Activated naive CD4-positive, alpha-beta T cell treated with anti-CD3 and anti-CD28 coated beads, Interleukin-2, amount 50 U/mL, for 72 hours (primary cell): ENCODE results near the gene COX6B1. TPM values are rescaled to one million over a fixed set of nuclear protein-coding genes. Genes with fewer than 3 reads are reported as not detected.
A peak's percentile ranks its signal among the peaks of the same experiment; 100 is the strongest.
"Not testable (repeated sequence)": the region's sequence is repeated elsewhere in the genome, so short reads cannot be mapped to it uniquely, and the experiment has no call there.

Experiments
- ATAC-seq, 2 donors: fragments of 150-1000 bp; cut with Tn5 transposase; 2 replicates each; pipeline ENCODE4 v1.10.0; 2021; ENCODE audit warnings: mild to moderate bottlenecking in 2 of 2, moderate library complexity in 2 of 2
- DNase-seq, 2 donors: peaks; one replicate each; pipeline ENCODE4 v3.0.0; 2021 to 2022; ENCODE audit warnings: low spot score in 2 of 2
- H3K27ac Mint-ChIP-seq, 2 donors: one replicate each; pipeline ENCODE4 v1.8.0; 2022; ENCODE audit warnings: mild to moderate bottlenecking in 2 of 2, mixed read lengths in 2 of 2
- H3K36me3 Mint-ChIP-seq, 2 donors: one replicate each; pipeline ENCODE4 v1.8.0; 2022; ENCODE audit warnings: mixed read lengths in 2 of 2
- H3K9me3 Mint-ChIP-seq, 2 donors: one replicate each; pipeline ENCODE4 v1.8.0; 2022; ENCODE audit warnings: mixed read lengths in 2 of 2
- total RNA-seq, 2 donors: library from RNA; stranded (reverse); gene quantifications; one replicate each; pipeline ENCODE4 v1.2.3, GENCODE V29; 2022

COX6B1 gene
- total RNA-seq, 2 donors from 2014 or later, result 445 to 472 TPM

DNA sequence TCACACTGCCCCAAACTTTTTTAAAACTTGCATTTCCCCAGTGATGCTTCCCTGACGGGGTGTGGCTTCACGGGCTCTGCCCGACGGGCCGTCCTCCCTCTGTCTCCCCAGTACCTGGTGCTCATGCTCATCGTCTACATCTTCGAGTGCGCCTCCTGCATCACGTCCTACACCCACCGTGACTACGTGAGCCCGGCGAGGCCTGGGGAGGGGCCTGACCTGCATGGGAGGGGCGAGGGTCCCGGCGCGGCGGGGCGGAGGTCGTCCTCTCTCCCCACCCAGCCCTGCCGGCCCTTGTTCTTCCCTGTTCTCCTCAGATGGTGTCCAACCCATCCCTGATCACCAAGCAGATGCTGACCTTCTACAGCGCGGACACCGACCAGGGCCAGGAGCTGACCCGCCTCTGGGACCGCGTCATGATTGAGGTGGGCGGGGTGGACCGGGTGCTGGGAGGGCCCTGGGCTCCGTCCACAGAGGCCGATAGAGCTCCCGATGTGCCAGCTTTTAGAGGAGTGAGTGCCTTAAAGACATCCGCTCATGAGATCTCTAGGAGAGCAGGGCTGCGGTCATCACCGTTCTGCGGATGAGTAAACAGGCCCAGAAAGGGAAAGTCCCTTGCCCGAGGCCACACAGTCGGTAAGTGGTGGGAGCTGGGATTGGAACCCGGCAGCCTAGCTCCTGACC lies 25.1 kb downstream of the COX6B1 start:
- ATAC-seq (peak; percentile 94 to 95), DNase-seq (peak; percentile 64 to 67)
- H3K36me3 Mint-ChIP-seq, result peaks cover 0 to 6% of the 10 kb centered on the region in 2 donors
- peak overlapping the region; percentile 9 to 81 for H3K27ac Mint-ChIP-seq
- H3K9me3 Mint-ChIP-seq, result no peaks in the 10 kb centered on the region

DNA sequence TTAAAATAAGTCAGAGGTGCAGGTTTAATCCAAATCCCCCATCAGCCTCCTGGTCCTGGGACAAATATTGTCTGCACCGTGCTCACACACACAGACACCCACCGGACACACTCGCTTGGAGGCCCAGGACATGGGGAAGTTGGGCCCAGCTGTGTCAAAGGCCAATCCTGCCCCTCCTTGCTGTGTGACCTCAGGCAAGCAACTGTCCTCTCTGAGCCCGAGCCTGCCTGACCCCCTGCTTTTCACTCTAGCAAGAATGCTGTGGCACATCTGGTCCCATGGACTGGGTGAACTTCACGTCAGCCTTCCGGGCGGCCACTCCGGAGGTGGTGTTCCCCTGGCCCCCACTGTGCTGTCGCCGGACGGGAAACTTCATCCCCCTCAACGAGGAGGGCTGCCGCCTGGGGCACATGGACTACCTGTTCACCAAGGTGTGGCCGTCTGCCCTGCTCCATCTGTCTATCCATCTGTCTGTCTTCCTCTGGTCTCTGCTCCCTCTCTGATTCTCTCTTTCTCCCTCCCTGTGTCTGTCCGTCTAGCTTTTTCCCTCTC lies 27.5 kb downstream of the COX6B1 start:
- Mint-ChIP-seq H3K9me3 (no peaks in the 10 kb centered on the region), H3K27ac (no peak overlapping the region), H3K36me3 (peaks cover 0 to 6% of the 10 kb centered on the region in 2 donors)
- DNase-seq (no peak), ATAC-seq (no peak)

DNA sequence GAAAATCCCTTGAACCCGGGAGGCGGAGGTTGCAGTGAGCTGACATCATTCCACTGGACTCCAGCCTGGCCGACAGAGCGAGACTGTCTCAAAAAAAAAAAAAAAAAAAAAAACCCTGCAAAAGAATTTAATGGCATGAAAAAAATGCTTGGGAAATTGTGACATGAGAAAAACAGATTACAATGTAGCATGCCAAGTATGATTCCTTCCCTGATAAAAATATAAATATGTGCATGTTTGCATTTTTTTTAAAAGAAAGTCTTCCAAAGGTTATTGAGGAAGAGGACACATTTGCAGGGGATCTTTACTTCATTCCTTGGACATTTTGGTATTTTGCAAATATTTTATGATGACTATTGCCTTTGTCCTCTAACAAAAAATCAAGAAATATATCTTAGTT lies 41.7 kb downstream of the COX6B1 start:
- Mint-ChIP-seq H3K27ac (no peak overlapping the region), H3K36me3 (no peaks in the 10 kb centered on the region), H3K9me3 (no peaks in the 10 kb centered on the region)
- DNase-seq (no peak), ATAC-seq (no peak)

- not testable (repeated sequence) for H3K9me3 Mint-ChIP-seq, H3K27ac Mint-ChIP-seq, DNase-seq, H3K36me3 Mint-ChIP-seq, ATAC-seq
Observed at GRCh38 chr19:35691106-35691505, 43.0 kb downstream of the COX6B1 start.

- Mint-ChIP-seq H3K9me3 (peaks cover 0 to 5% of the 10 kb centered on the region in 2 donors), H3K36me3 (peaks cover 0 to 7% of the 10 kb centered on the region in 2 donors), H3K27ac (no peak overlapping the region)
- ATAC-seq (no peak), DNase-seq (no peak)
Observed at GRCh38 chr19:35692010-35692409, 43.9 kb downstream of the COX6B1 start.

GRCh38 chr19:35693422-35693821 lies 45.3 kb downstream of the COX6B1 start:
- Mint-ChIP-seq H3K9me3 (peaks cover 0 to 5% of the 10 kb centered on the region in 2 donors), H3K27ac (no peak overlapping the region), H3K36me3 (peaks cover 0 to 7% of the 10 kb centered on the region in 2 donors)
- DNase-seq, result no peak
- ATAC-seq, result peak; percentile 5 to 25

DNA sequence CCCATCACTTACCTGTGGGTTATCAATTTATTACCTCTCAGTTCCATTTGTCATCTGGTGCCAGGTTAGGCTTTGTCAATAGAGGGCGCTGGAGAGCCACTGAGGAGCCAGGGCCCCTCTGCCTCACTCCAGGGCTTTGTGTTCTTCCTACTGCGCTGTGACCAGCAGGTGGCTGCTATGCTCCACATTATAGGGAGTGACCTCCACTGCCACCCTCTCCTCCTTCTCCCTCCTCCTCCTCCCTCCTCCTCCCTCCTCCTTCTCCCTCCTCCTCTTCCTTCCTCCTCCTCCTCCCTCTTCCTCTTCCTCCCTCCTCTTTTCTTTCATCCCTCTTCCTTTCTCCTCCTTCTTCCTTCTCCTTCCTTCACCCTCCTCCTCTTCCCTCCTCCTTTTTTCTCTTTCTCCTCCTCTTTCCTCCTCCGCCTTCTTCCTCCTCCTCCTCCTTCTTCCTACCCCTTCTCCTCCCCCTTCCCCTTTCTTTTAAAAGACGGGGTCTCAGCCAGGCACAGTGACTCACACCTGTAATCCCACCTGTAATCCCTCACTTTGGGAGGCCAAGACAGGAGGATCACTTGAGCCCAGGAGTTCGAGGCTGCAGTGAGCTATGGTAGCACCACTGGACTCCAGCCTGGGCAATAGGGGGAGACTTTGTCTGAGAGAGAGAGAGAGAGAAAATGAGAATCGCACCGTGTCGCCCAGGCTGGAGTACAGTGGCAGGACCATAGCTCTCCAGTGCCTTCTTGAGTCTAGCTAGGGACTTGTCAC lies 45.9 kb downstream of the COX6B1 start:
- DNase-seq (peak; percentile 90 to 96), ATAC-seq (peak; percentile 94 to 96)
- peaks cover 0 to 5% of the 10 kb centered on the region in 2 donors for H3K9me3 Mint-ChIP-seq
- H3K36me3 Mint-ChIP-seq, result peaks cover 0 to 7% of the 10 kb centered on the region in 2 donors
- H3K27ac Mint-ChIP-seq, result peak overlapping the region in 1 of 2 donors; percentile 61

- DNase-seq, result no peak
- Mint-ChIP-seq H3K27ac (peak overlapping the region; percentile 54 to 65), H3K36me3 (peaks cover 0 to 7% of the 10 kb centered on the region in 2 donors), H3K9me3 (peaks cover 0 to 5% of the 10 kb centered on the region in 2 donors)
- no peak for ATAC-seq
Observed at GRCh38 chr19:35695895-35696422, 47.8 kb downstream of the COX6B1 start.

- ATAC-seq, result peak; percentile 78 to 84
- Mint-ChIP-seq H3K27ac (peak overlapping the region in 1 of 2 donors; percentile 54), H3K36me3 (peaks cover 0 to 7% of the 10 kb centered on the region in 2 donors), H3K9me3 (peaks cover 0 to 5% of the 10 kb centered on the region in 2 donors)
- DNase-seq, result peak in 1 of 2 donors; percentile 46
Observed at GRCh38 chr19:35696835-35697234, 48.7 kb downstream of the COX6B1 start.

GRCh38 chr19:35702223-35703012 lies 54.3 kb downstream of the COX6B1 start:
- Mint-ChIP-seq H3K27ac (peak overlapping the region; percentile 73 to 99), H3K36me3 (peaks cover 0 to 6% of the 10 kb centered on the region in 2 donors), H3K9me3 (peaks cover 0 to 3% of the 10 kb centered on the region in 2 donors)
- DNase-seq (peak; percentile 88 to 96), ATAC-seq (peak; percentile 98 to 99)

- Mint-ChIP-seq H3K9me3 (peaks cover 0 to 3% of the 10 kb centered on the region in 2 donors), H3K27ac (no peak overlapping the region), H3K36me3 (peaks cover 0 to 6% of the 10 kb centered on the region in 2 donors)
- DNase-seq (no peak), ATAC-seq (no peak)
Observed at GRCh38 chr19:35703343-35703742, 55.2 kb downstream of the COX6B1 start.

DNA sequence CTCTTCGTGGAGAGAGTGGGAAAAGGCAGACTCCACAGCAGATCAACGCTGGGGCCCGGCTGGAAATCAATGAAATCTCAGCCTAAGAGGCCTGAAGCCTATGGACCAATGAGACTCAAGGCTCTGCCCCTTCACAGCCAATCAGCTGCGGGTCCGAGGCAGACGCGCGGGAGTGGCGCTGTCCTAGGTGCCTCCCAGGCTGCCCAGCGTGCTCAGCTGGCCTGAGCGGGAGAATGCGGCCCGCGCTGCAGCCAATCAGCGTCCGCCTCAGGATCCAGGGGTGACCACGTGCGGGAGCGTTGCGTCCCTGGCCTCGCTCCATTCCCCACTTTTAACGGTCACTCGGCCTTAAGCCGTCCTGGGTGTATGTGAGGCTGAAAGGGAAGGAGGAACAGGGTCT lies 56.1 kb downstream of the COX6B1 start, which contains the start of gene ZBTB32:
Gene ZBTB32 (plus strand): TSS at position 341 of the 400 bp plus-strand sequence. CDS start 10,069 bp downstream, outside the sequence.
- H3K36me3 Mint-ChIP-seq, result peaks cover 0 to 6% of the 10 kb centered on the region in 2 donors
- DNase-seq, result no peak
- ATAC-seq, result no peak
- H3K9me3 Mint-ChIP-seq, result peaks cover 0 to 3% of the 10 kb centered on the region in 2 donors
- H3K27ac Mint-ChIP-seq, result no peak within 1 kb of the TSS

Other genes starting within 250 kb of the COX6B1 start
- gene FFAR2, start 200.1 kb upstream of the COX6B1 start, total RNA-seq, result not detected
- gene KRTDAP, start 157.9 kb upstream of the COX6B1 start, total RNA-seq, result not detected
- gene DMKN, start 134.7 kb upstream of the COX6B1 start, total RNA-seq, result 1 to 10 TPM in 1 of 2 donors, under 1 TPM in 1; 0.46 to 3.6 TPM
- gene SBSN, start 120.0 kb upstream of the COX6B1 start, total RNA-seq, result not detected
- not detected for gene GAPDHS, start 114.9 kb upstream of the COX6B1 start, total RNA-seq
- 10 to 100 TPM; 44.1 to 69.1 TPM for gene TMEM147, start 102.7 kb upstream of the COX6B1 start, total RNA-seq
- not detected for gene ATP4A, start 84.7 kb upstream of the COX6B1 start, total RNA-seq
- gene PMIS2, start 62.1 kb upstream of the COX6B1 start, total RNA-seq, result not detected
- gene HAUS5, start 35.6 kb upstream of the COX6B1 start, total RNA-seq, result 10 to 100 TPM; 44.2 to 44.5 TPM
- gene RBM42, start 19.3 kb upstream of the COX6B1 start, total RNA-seq, result 10 to 100 TPM; 69.3 to 79.0 TPM
- under 1 TPM; 0.62 to 0.77 TPM for gene ETV2, start 6.6 kb upstream of the COX6B1 start, total RNA-seq
- gene UPK1A, start 18.2 kb downstream of the COX6B1 start, total RNA-seq, result 1 to 10 TPM in 1 of 2 donors, not detected in 1; 4.4 TPM
- 100 to 1,000 TPM; 181 to 198 TPM for gene ZBTB32, start 56.2 kb downstream of the COX6B1 start, total RNA-seq
- gene KMT2B, start 69.7 kb downstream of the COX6B1 start, total RNA-seq, result 100 to 1,000 TPM in 1 of 2 donors, 10 to 100 TPM in 1; 54.6 to 200 TPM
- 100 to 1,000 TPM in 1 of 2 donors, 10 to 100 TPM in 1; 74.6 to 245 TPM for gene IGFLR1, start 94.1 kb downstream of the COX6B1 start, total RNA-seq
- 10 to 100 TPM; 33.8 to 69.0 TPM for gene U2AF1L4, start 97.1 kb downstream of the COX6B1 start, total RNA-seq
- 10 to 100 TPM; 43.2 to 49.4 TPM for gene PSENEN, start 97.3 kb downstream of the COX6B1 start, total RNA-seq
- 10 to 100 TPM; 11.2 to 25.0 TPM for gene LIN37, start 100.3 kb downstream of the COX6B1 start, total RNA-seq
- gene HSPB6, start 108.7 kb downstream of the COX6B1 start, total RNA-seq, result under 1 TPM; 0.32 to 0.99 TPM
- gene PROSER3, start 109.9 kb downstream of the COX6B1 start, total RNA-seq, result 10 to 100 TPM; 28.3 to 49.4 TPM
- gene ARHGAP33, start 127.2 kb downstream of the COX6B1 start, total RNA-seq, result 100 to 1,000 TPM in 1 of 2 donors, 10 to 100 TPM in 1; 38.7 to 106 TPM
- not detected for gene PRODH2, start 164.5 kb downstream of the COX6B1 start, total RNA-seq
- gene NPHS1, start 204.2 kb downstream of the COX6B1 start, total RNA-seq, result under 1 TPM in 1 of 2 donors, not detected in 1; 0.10 TPM
- gene KIRREL2, start 208.6 kb downstream of the COX6B1 start, total RNA-seq, result 1 to 10 TPM; 1.2 to 3.3 TPM
- 1 to 10 TPM; 2.9 to 9.3 TPM for gene APLP1, start 220.3 kb downstream of the COX6B1 start, total RNA-seq